Neural cell (in vitro differentiated cells): ENCODE measurements around the gene FAM20C. TPM values are rescaled to one million over a fixed set of nuclear protein-coding genes. Genes with fewer than 3 reads are reported as not detected.

ENCODE experiments used
- H2AFZ ChIP-seq: fragments of 200-600, 300-800 bp; sonication (generic), shearing (Covaris generic); 2 replicates; pipeline ENCODE4 v1.6.0; 2014; ENCODE audit warnings: low read depth, mild to moderate bottlenecking, antibody characterized with exemption, low read length, moderate library complexity
- H3F3A ChIP-seq: fragments of 200-600 bp; shearing (Covaris generic); 2 replicates; pipeline ENCODE4 v1.6.1; 2016; ENCODE audit warnings: mild to moderate bottlenecking, moderate library complexity, mixed read lengths, antibody characterized with exemption, low read length; ENCODE audit not compliant: insufficient read depth, poor library complexity, severe bottlenecking
- H3K27ac ChIP-seq: fragments of 200-600, 300-800 bp; sonication (generic), shearing (Covaris generic); 2 replicates; pipeline ENCODE4 v1.5.1; 2014; ENCODE audit warnings: mild to moderate bottlenecking, low read length, moderate library complexity
- H3K27me3 ChIP-seq: fragments of 300-800, 200-600 bp; sonication (generic), shearing (Covaris generic); 2 replicates; pipeline ENCODE4 v1.6.0; 2014; ENCODE audit warnings: mild to moderate bottlenecking, low read depth, low read length, moderate library complexity; ENCODE audit not compliant: insufficient read depth
- H3K36me3 ChIP-seq: fragments of 300-800, 200-600 bp; sonication (generic), shearing (Covaris generic); 2 replicates; pipeline ENCODE4 v1.5.1; 2014; ENCODE audit warnings: mild to moderate bottlenecking, antibody characterized with exemption, low read length, moderate library complexity; ENCODE audit not compliant: insufficient read depth
- H3K4me2 ChIP-seq: fragments of 300-800, 200-600 bp; sonication (generic), shearing (Covaris generic); 2 replicates; pipeline ENCODE4 v1.6.0; 2014; ENCODE audit warnings: mild to moderate bottlenecking, low read length
- H3K4me3 ChIP-seq: fragments of 300-800, 200-600 bp; sonication (generic), shearing (Covaris generic); 2 replicates; pipeline ENCODE4 v1.5.1; 2014; ENCODE audit warnings: mild to moderate bottlenecking, low read length, moderate library complexity
- H3K79me2 ChIP-seq: fragments of 200-600 bp; shearing (Covaris generic); replicated peaks from 2 replicates; pipeline ENCODE4 v1.6.0; 2014; ENCODE audit warnings: mild to moderate bottlenecking, low read length, moderate library complexity; ENCODE audit not compliant: insufficient read depth
- H3K9ac ChIP-seq: fragments of 300-800, 200-600 bp; sonication (generic), shearing (Covaris generic); 2 replicates; pipeline ENCODE4 v1.6.1; 2016; ENCODE audit warnings: mild to moderate bottlenecking, low read length, mixed read lengths
- H3K9me2 ChIP-seq: fragments of 200-600 bp; shearing (Covaris generic); 2 replicates; pipeline ENCODE4 v1.6.1; 2016; ENCODE audit warnings: mild to moderate bottlenecking, low read length, mixed read lengths; ENCODE audit not compliant: insufficient read depth
- H3K9me3 ChIP-seq: fragments of 200-600, 300-800 bp; sonication (generic), shearing (Covaris generic); 2 replicates; pipeline ENCODE4 v1.6.1; 2016; ENCODE audit warnings: mild to moderate bottlenecking, mixed run types, low read length, moderate library complexity, mixed read lengths
- H4K20me1 ChIP-seq: fragments of 200-600 bp; shearing (Covaris generic); 2 replicates; pipeline ENCODE4 v1.6.1; 2016; ENCODE audit warnings: mild to moderate bottlenecking, mixed run types; ENCODE audit not compliant: insufficient read depth
- CTCF ChIP-seq: fragments of 450-650 bp; IDR thresholded peaks from 2 replicates; pipeline ENCODE4 v1.5.1; 2014; ENCODE audit warnings: antibody characterized with exemption, mild to moderate bottlenecking, moderate library complexity; ENCODE audit not compliant: poor library complexity, severe bottlenecking
- EP300 ChIP-seq: fragments of 450-650 bp; conservative IDR thresholded peaks from 2 replicates; pipeline ENCODE4 v1.6.1; 2014; ENCODE audit warnings: antibody characterized with exemption, mild to moderate bottlenecking, moderate library complexity; ENCODE audit not compliant: poor library complexity, severe bottlenecking
- EZH2 ChIP-seq: fragments of 200-600, 300-800 bp; shearing (Covaris generic), sonication (generic); IDR thresholded peaks from 2 replicates; pipeline ENCODE4 v1.6.1; 2014; ENCODE audit warnings: antibody characterized with exemption, low read length, borderline replicate concordance, mild to moderate bottlenecking; ENCODE audit not compliant: insufficient read depth, poor library complexity, severe bottlenecking
- MXI1 ChIP-seq: fragments of 450-650 bp; conservative IDR thresholded peaks from 2 replicates; pipeline ENCODE4 v1.6.1; 2014; ENCODE audit warnings: antibody characterized with exemption, mild to moderate bottlenecking; ENCODE audit not compliant: poor library complexity, severe bottlenecking
- POLR2AphosphoS5 ChIP-seq: IDR thresholded peaks from 2 replicates; pipeline ENCODE4 v1.6.1; 2012
- RAD21 ChIP-seq: fragments of 450-650 bp; conservative IDR thresholded peaks from 2 replicates; pipeline ENCODE4 v1.6.1; 2014; ENCODE audit warnings: antibody characterized with exemption, mild to moderate bottlenecking, moderate library complexity
- REST ChIP-seq: IDR thresholded peaks from 2 replicates; pipeline ENCODE4 v1.6.1; 2012; ENCODE audit warnings: borderline replicate concordance
- SMC3 ChIP-seq: fragments of 450-650 bp; conservative IDR thresholded peaks from 2 replicates; pipeline ENCODE4 v1.6.1; 2014; ENCODE audit warnings: antibody characterized with exemption, mild to moderate bottlenecking, moderate library complexity; ENCODE audit not compliant: poor library complexity
- TAF1 ChIP-seq: IDR thresholded peaks from 2 replicates; pipeline ENCODE4 v1.6.1; 2012; ENCODE audit warnings: low read depth
- polyA plus RNA-seq: library from polyadenylated mRNA; depleted of rRNA; stranded (reverse); fragments of >200 nt; gene quantifications from 2 replicates; pipeline ENCODE4 v1.2.3, GENCODE V29; 2014

The FAM20C gene
- polyA plus RNA-seq, 1 donor from 2014 or later: 22.7 TPM

DNA sequence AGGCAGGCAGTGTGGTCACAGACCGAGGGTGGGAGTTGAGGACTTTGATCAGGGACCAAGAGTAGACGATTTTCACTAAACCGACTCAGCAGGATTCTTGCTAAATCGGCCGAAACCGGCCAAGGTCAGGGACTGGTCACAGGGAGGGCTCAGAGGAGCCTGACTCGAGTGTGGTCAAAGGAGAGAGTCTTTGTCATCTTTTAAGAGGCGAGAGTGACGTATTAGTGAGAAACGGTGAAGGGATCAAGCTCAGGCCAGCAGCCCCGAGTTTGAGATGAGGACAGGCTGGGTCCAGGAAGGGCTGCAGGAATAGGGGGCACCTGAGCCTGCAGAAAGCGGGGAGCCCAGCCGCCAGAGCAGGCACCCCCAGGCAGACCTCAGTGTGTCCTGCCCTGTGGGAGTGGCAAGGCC lies 41.6 kb upstream of the FAM20C start:
- Histone ChIP-seq H3F3A (no peaks in the 10 kb centered on the region), H2AFZ (no peak overlapping the region), H3K27ac (no peak overlapping the region), H3K9me2 (no peaks in the 10 kb centered on the region), H3K27me3 (no peaks in the 10 kb centered on the region), H3K4me2 (no peak overlapping the region), H3K4me3 (no peak overlapping the region), H3K79me2 (no peaks in the 10 kb centered on the region), H3K9ac (no peak overlapping the region), H3K9me3 (no peaks in the 10 kb centered on the region), H4K20me1 (no peaks in the 10 kb centered on the region), H3K36me3 (no peaks in the 10 kb centered on the region)
- no peak for TF ChIP-seq MXI1
- no peak for TF ChIP-seq RAD21
- TF ChIP-seq EZH2: no peak
- TF ChIP-seq EP300: no peak
- TF ChIP-seq TAF1: no peak
- no peak for TF ChIP-seq REST
- TF ChIP-seq SMC3: no peak
- TF ChIP-seq CTCF: no peak
- TF ChIP-seq POLR2AphosphoS5: no peak

DNA sequence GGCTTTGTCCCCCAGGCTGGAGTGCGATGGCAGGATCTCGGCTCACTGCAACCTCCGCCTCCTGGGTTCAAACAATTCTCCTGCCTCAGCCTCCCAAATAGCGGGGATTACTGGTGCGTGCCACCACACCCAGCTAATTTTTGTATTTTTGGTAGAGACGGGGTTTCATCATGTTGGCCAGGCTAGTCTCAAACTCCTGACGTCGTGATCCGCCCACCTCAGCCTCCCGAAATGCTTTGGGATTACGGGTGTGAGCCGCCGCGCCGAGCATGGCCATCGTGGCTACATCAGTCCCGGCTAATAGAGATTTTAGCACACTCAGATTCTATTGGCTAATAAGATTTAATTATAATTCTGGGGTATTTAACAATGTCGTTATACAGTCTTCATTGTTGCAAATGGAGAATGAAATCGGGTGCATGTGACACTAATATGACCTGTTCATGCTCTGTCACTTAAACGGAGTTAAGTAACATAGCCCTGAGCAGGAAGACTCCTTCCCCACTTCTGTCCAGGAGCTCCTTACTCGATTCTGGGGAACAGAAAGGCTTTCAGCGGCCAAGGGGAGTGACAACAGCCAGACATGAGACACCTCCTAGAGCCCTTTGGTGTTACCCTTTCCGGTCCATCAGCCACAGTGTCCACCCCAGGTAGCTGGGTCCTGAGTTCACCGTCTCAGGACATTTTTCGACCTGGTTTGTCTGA lies 40.9 kb upstream of the FAM20C start:
- Histone ChIP-seq H3K27me3 (no peaks in the 10 kb centered on the region), H3F3A (no peaks in the 10 kb centered on the region), H2AFZ (no peak overlapping the region), H3K79me2 (no peaks in the 10 kb centered on the region), H3K9ac (no peak overlapping the region), H4K20me1 (no peaks in the 10 kb centered on the region), H3K36me3 (no peaks in the 10 kb centered on the region), H3K4me3 (no peak overlapping the region), H3K27ac (no peak overlapping the region), H3K4me2 (no peak overlapping the region), H3K9me2 (no peaks in the 10 kb centered on the region), H3K9me3 (no peaks in the 10 kb centered on the region)
- TF ChIP-seq TAF1: no peak
- no peak for TF ChIP-seq SMC3
- TF ChIP-seq MXI1: no peak
- no peak for TF ChIP-seq POLR2AphosphoS5
- no peak for TF ChIP-seq EP300
- no peak for TF ChIP-seq RAD21
- no peak for TF ChIP-seq EZH2
- no peak for TF ChIP-seq CTCF
- TF ChIP-seq REST: no peak
